AG09309 (cell line): ENCODE data around the gene ANKRD12.
A peak's percentile ranks its signal among the peaks of the same experiment; 100 is the strongest.
"Not testable (repeated sequence)": the region's sequence is repeated elsewhere in the genome, so short reads cannot be mapped to it uniquely, and the experiment has no call there.

Experiments used
- DNase-seq: peaks from one replicate; pipeline ENCODE4 v3.0.0-alpha.2; 2010; ENCODE audit warnings: low read depth
- H3K4me3 ChIP-seq: 2 replicates; pipeline ENCODE4 v1.5.1; 2011; ENCODE audit warnings: mild to moderate bottlenecking, low read depth, low read length, moderate library complexity; ENCODE audit not compliant: control insufficient read depth
- CTCF ChIP-seq: IDR thresholded peaks from 2 replicates; pipeline ENCODE4 v1.5.1; 2011; ENCODE audit warnings: mild to moderate bottlenecking, low read depth, low read length, inconsistent platforms; ENCODE audit not compliant: insufficient read depth, control insufficient read depth; ENCODE audit errors: missing control alignments

ANKRD12 gene

GRCh38 chr18:9136315-9137155 is at the start of gene ANKRD12:
Gene ANKRD12 (plus strand): TSS chr18:9136781. CDS start chr18:9182433, 45,652 bp downstream.
- DNase-seq = peak; percentile 91
- H3K4me3 ChIP-seq = peak within 1 kb of the TSS; percentile 83
- TF ChIP-seq CTCF = no peak

GRCh38 chr18:9087144-9087543 is 49.4 kb upstream of the ANKRD12 start:
- TF ChIP-seq CTCF = no peak
- H3K4me3 ChIP-seq = no peak overlapping the region
- no peak for DNase-seq

- no peak for DNase-seq
- no peak for TF ChIP-seq CTCF
- H3K4me3 ChIP-seq = no peak overlapping the region
These were observed 48.3 kb upstream of the ANKRD12 start for GRCh38 chr18:9088252-9088651.

GRCh38 chr18:9088727-9089126 is 47.9 kb upstream of the ANKRD12 start:
- H3K4me3 ChIP-seq, DNase-seq: not testable (repeated sequence)

GRCh38 chr18:9090578-9090977 is 46.0 kb upstream of the ANKRD12 start:
- no peak for DNase-seq
- no peak overlapping the region for H3K4me3 ChIP-seq
- no peak for TF ChIP-seq CTCF

GRCh38 chr18:9091066-9091476 is 45.5 kb upstream of the ANKRD12 start:
- no peak for DNase-seq
- no peak for TF ChIP-seq CTCF
- H3K4me3 ChIP-seq = no peak overlapping the region

GRCh38 chr18:9092665-9093064 is 43.9 kb upstream of the ANKRD12 start:
- TF ChIP-seq CTCF = no peak
- H3K4me3 ChIP-seq = no peak overlapping the region
- no peak for DNase-seq

GRCh38 chr18:9093109-9093508 is 43.5 kb upstream of the ANKRD12 start:
- DNase-seq, H3K4me3 ChIP-seq: not testable (repeated sequence)
